ENCODE measurements around the gene TMEM106C. TPM values are rescaled to one million over a fixed set of nuclear protein-coding genes. Genes with fewer than 3 reads are reported as not detected.

Gene TMEM106C
- total and polyA plus RNA-seq, 2 of the 13 experiments (the other 11 are each of a cell fraction or from before 2014, with no cell fraction given): 132 to 192 TPM

- TF ChIP-seq PBX3 (CRISPR knock-in tag; IDR thresholded peaks at IDR 0.05; ENCODE audit: borderline replicate concordance) (no peak), ZNF549 (CRISPR knock-in tag; IDR thresholded peaks at IDR 0.05) (no peak), ZNF441 (CRISPR knock-in tag; IDR thresholded peaks at IDR 0.05; ENCODE audit: borderline replicate concordance) (no peak), NFE2 (CRISPR knock-in tag; IDR thresholded peaks at IDR 0.05) (no peak), NFYB (CRISPR knock-in tag; IDR thresholded peaks at IDR 0.05) (no peak), ZBTB43 (CRISPR knock-in tag; conservative IDR thresholded peaks at IDR 0.05) (no peak), ZNF737 (CRISPR knock-in tag; IDR thresholded peaks at IDR 0.05; ENCODE audit: borderline replicate concordance) (no peak), ZNF230 (CRISPR knock-in tag; IDR thresholded peaks at IDR 0.05) (no peak), TCF7 (IDR thresholded peaks at IDR 0.05; ENCODE audit: low read depth) (no peak), MAF1 (CRISPR knock-in tag; IDR thresholded peaks at IDR 0.05; ENCODE audit: borderline replicate concordance) (no peak), ZGPAT (CRISPR knock-in tag; IDR thresholded peaks at IDR 0.05) (peak; percentile 68), MEIS2 (CRISPR knock-in tag; IDR thresholded peaks at IDR 0.05) (no peak; the same call in 1 of the 2 replicates), ZNF234 (CRISPR knock-in tag; conservative IDR thresholded peaks at IDR 0.05) (no peak), ZNF564 (CRISPR knock-in tag; IDR thresholded peaks at IDR 0.05) (0 out of 2 replicates have a peak, but pooled peaks have one; percentile 66), ATF3 (CRISPR knock-in tag; IDR thresholded peaks at IDR 0.05) (no peak), NFKBIZ (CRISPR knock-in tag; IDR thresholded peaks at IDR 0.05) (0 out of 2 replicates have a peak, but pooled peaks have one; percentile 16), SETDB1 (CRISPR knock-in tag; IDR thresholded peaks at IDR 0.05; ENCODE audit: borderline replicate concordance) (no peak), ARID3A (IDR thresholded peaks at IDR 0.05; ENCODE audit: low read depth, low read length) (no peak), KDM6A (CRISPR knock-in tag; IDR thresholded peaks at IDR 0.05; ENCODE audit: low read depth) (peak; percentile 48; the same call in 1 of the 2 replicates), TGIF2 (CRISPR knock-in tag; IDR thresholded peaks at IDR 0.05) (no peak), THAP11 (CRISPR knock-in tag; IDR thresholded peaks at IDR 0.05) (peak; percentile 45; the same call in 1 of the 2 replicates), SP1 (IDR thresholded peaks at IDR 0.05) (no peak), SP1 (CRISPR knock-in tag; IDR thresholded peaks at IDR 0.05) (peak; percentile 18; the same call in 1 of the 2 replicates), CHD2 (IDR thresholded peaks at IDR 0.05; ENCODE audit: low read depth, low read length) (no peak), GFI1 (CRISPR knock-in tag; IDR thresholded peaks at IDR 0.05; ENCODE audit: borderline replicate concordance) (no peak), BHLHE40 (IDR thresholded peaks at IDR 0.05; ENCODE audit: low read length) (peak; percentile 31; the same call in 1 of the 2 replicates)
Measured at GRCh38 chr12:47949441-47950341, 13.7 kb upstream of the TMEM106C start (continued).

Data from HepG2 (cell line).